Measurements from ENCODE around the gene PRDM5. TPM values are rescaled to one million over a fixed set of nuclear protein-coding genes. Genes with fewer than 3 reads are reported as not detected.
A peak's percentile ranks its signal among the peaks of the same experiment; 100 is the strongest.

Gene PRDM5
- polyA plus RNA-seq, 1 donor = 14.7 TPM

DNA sequence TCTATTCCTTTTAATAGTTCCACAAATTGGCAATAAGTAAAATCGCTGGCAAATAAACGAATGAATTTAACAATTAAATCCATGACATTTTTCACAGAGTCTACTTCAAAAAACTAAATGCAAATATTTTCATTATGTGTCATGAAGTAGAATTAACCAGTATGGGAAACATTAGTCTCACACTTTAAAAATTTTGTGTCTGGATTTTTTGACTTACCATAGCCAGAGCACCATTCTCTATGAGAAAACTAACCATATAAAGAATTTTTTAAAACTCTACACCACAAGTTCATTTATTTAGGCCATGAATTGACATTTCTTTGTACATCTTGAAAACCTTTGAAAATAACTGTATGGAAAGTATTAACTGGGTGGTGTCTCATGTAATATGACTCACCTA, 41.2 kb downstream of the PRDM5 start:
- H3K4me1 ChIP-seq (ENCODE audit: control insufficient read depth, insufficient read depth, low read length) = peaks cover 2% of the 10 kb centered on the region
- 88% methylated on average over 2 of the region's 2 CpGs for WGBS (ENCODE audit: insufficient coverage, low lambda C conversion rate)
- peaks cover 3% of the 10 kb centered on the region for H3K36me3 ChIP-seq (ENCODE audit: control insufficient read depth, insufficient read depth, low read length)
- no peaks in the 10 kb centered on the region for H3K27me3 ChIP-seq (ENCODE audit: control insufficient read depth, insufficient read depth, low read length)
- no peak overlapping the region for H3K27ac ChIP-seq (ENCODE audit: low read length)
- no peak overlapping the region for H3K4me3 ChIP-seq (ENCODE audit: low read length)
- H3K9me3 ChIP-seq (ENCODE audit: control insufficient read depth, low read depth, low read length) = no peaks in the 10 kb centered on the region
- DNase-seq = no peak

DNA sequence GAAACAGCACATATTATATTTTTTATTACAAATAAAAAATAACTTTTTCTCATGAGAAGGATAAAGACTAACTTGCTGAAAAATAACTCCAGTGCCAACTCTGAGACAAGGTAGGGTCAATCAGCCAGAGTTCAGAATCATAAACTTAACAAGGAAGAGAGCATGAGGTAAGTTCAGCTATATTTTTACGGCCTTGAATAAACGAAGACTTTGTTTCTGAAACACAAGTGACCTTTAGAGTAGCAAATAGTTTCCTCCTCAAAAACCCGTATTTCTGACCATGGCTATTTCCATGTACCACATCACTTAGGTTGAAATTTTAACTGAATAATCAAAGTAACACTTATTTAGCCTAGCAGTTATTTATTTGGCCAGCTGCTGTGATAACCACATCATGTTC, 45.5 kb downstream of the PRDM5 start:
- no CpG with 5 or more reads among the region's 3 CpGs for WGBS (ENCODE audit: insufficient coverage, low lambda C conversion rate)
- DNase-seq = peak; percentile 35 to 68
- peaks cover 2% of the 10 kb centered on the region for H3K4me1 ChIP-seq (ENCODE audit: control insufficient read depth, insufficient read depth, low read length)
- no peak overlapping the region for H3K4me3 ChIP-seq (ENCODE audit: low read length)
- no peaks in the 10 kb centered on the region for H3K9me3 ChIP-seq (ENCODE audit: control insufficient read depth, low read depth, low read length)
- H3K27me3 ChIP-seq (ENCODE audit: control insufficient read depth, insufficient read depth, low read length) = no peaks in the 10 kb centered on the region
- peak overlapping the region; percentile 17 for H3K27ac ChIP-seq (ENCODE audit: low read length)
- peaks cover 3% of the 10 kb centered on the region for H3K36me3 ChIP-seq (ENCODE audit: control insufficient read depth, insufficient read depth, low read length)

GRCh38 chr4:120874792-120875774, 47.4 kb downstream of the PRDM5 start:
- Histone ChIP-seq H3K4me3 (ENCODE audit: low read length) (no peak overlapping the region), H3K9me3 (ENCODE audit: control insufficient read depth, low read depth, low read length) (no peaks in the 10 kb centered on the region), H3K27me3 (ENCODE audit: control insufficient read depth, insufficient read depth, low read length) (no peaks in the 10 kb centered on the region), H3K36me3 (ENCODE audit: control insufficient read depth, insufficient read depth, low read length) (no peaks in the 10 kb centered on the region), H3K4me1 (ENCODE audit: control insufficient read depth, insufficient read depth, low read length) (peaks cover 4% of the 10 kb centered on the region), H3K27ac (ENCODE audit: low read length) (no peak overlapping the region)
- no CpG with 5 or more reads among the region's 4 CpGs for WGBS (ENCODE audit: insufficient coverage, low lambda C conversion rate)
- DNase-seq = no peak

GRCh38 chr4:120873554-120873953, 49.0 kb downstream of the PRDM5 start:
- DNase-seq = no peak
- Histone ChIP-seq H3K9me3 (ENCODE audit: control insufficient read depth, low read depth, low read length) (no peaks in the 10 kb centered on the region), H3K27ac (ENCODE audit: low read length) (no peak overlapping the region), H3K36me3 (ENCODE audit: control insufficient read depth, insufficient read depth, low read length) (no peaks in the 10 kb centered on the region), H3K4me3 (ENCODE audit: low read length) (no peak overlapping the region), H3K27me3 (ENCODE audit: control insufficient read depth, insufficient read depth, low read length) (no peaks in the 10 kb centered on the region), H3K4me1 (ENCODE audit: control insufficient read depth, insufficient read depth, low read length) (peaks cover 4% of the 10 kb centered on the region)
- WGBS (ENCODE audit: insufficient coverage, low lambda C conversion rate) = 88% methylated on average over 1 of the region's 1 CpG

- no peak overlapping the region for H3K4me3 ChIP-seq (ENCODE audit: low read length)
- no peak overlapping the region for H3K27ac ChIP-seq (ENCODE audit: low read length)
- H3K4me1 ChIP-seq (ENCODE audit: control insufficient read depth, insufficient read depth, low read length) = peaks cover 2% of the 10 kb centered on the region
- no CpG with 5 or more reads among the region's 4 CpGs for WGBS (ENCODE audit: insufficient coverage, low lambda C conversion rate)
- no peaks in the 10 kb centered on the region for H3K36me3 ChIP-seq (ENCODE audit: control insufficient read depth, insufficient read depth, low read length)
- no peaks in the 10 kb centered on the region for H3K9me3 ChIP-seq (ENCODE audit: control insufficient read depth, low read depth, low read length)
- DNase-seq = no peak
- H3K27me3 ChIP-seq (ENCODE audit: control insufficient read depth, insufficient read depth, low read length) = no peaks in the 10 kb centered on the region
Observed at GRCh38 chr4:120871173-120871572, 51.4 kb downstream of the PRDM5 start.

GRCh38 chr4:120870279-120870673, 52.2 kb downstream of the PRDM5 start:
- H3K9me3 ChIP-seq (ENCODE audit: control insufficient read depth, low read depth, low read length) = no peaks in the 10 kb centered on the region
- 78% methylated on average over 2 of the region's 3 CpGs for WGBS (ENCODE audit: insufficient coverage, low lambda C conversion rate)
- no peaks in the 10 kb centered on the region for H3K27me3 ChIP-seq (ENCODE audit: control insufficient read depth, insufficient read depth, low read length)
- H3K4me3 ChIP-seq (ENCODE audit: low read length) = no peak overlapping the region
- peaks cover 2% of the 10 kb centered on the region for H3K4me1 ChIP-seq (ENCODE audit: control insufficient read depth, insufficient read depth, low read length)
- H3K36me3 ChIP-seq (ENCODE audit: control insufficient read depth, insufficient read depth, low read length) = no peaks in the 10 kb centered on the region
- DNase-seq = no peak
- no peak overlapping the region for H3K27ac ChIP-seq (ENCODE audit: low read length)

GRCh38 chr4:120869613-120870278, 52.8 kb downstream of the PRDM5 start:
- 74% methylated on average over 4 of the region's 5 CpGs for WGBS (ENCODE audit: insufficient coverage, low lambda C conversion rate)
- H3K4me1 ChIP-seq (ENCODE audit: control insufficient read depth, insufficient read depth, low read length) = peaks cover 2% of the 10 kb centered on the region
- H3K4me3 ChIP-seq (ENCODE audit: low read length) = no peak overlapping the region
- no peaks in the 10 kb centered on the region for H3K36me3 ChIP-seq (ENCODE audit: control insufficient read depth, insufficient read depth, low read length)
- no peaks in the 10 kb centered on the region for H3K27me3 ChIP-seq (ENCODE audit: control insufficient read depth, insufficient read depth, low read length)
- no peak for DNase-seq
- no peaks in the 10 kb centered on the region for H3K9me3 ChIP-seq (ENCODE audit: control insufficient read depth, low read depth, low read length)
- H3K27ac ChIP-seq (ENCODE audit: low read length) = no peak overlapping the region

- DNase-seq = no peak
- Histone ChIP-seq H3K36me3 (ENCODE audit: control insufficient read depth, insufficient read depth, low read length) (no peaks in the 10 kb centered on the region), H3K4me3 (ENCODE audit: low read length) (no peak overlapping the region), H3K27ac (ENCODE audit: low read length) (no peak overlapping the region), H3K27me3 (ENCODE audit: control insufficient read depth, insufficient read depth, low read length) (no peaks in the 10 kb centered on the region), H3K9me3 (ENCODE audit: control insufficient read depth, low read depth, low read length) (no peaks in the 10 kb centered on the region), H3K4me1 (ENCODE audit: control insufficient read depth, insufficient read depth, low read length) (peaks cover 2% of the 10 kb centered on the region)
Observed at GRCh38 chr4:120867506-120867905, 55.0 kb downstream of the PRDM5 start.

- peaks cover 2% of the 10 kb centered on the region for H3K4me1 ChIP-seq (ENCODE audit: control insufficient read depth, insufficient read depth, low read length)
- no peaks in the 10 kb centered on the region for H3K27me3 ChIP-seq (ENCODE audit: control insufficient read depth, insufficient read depth, low read length)
- 80% methylated on average over 1 of the region's 1 CpG for WGBS (ENCODE audit: insufficient coverage, low lambda C conversion rate)
- no peak overlapping the region for H3K27ac ChIP-seq (ENCODE audit: low read length)
- H3K4me3 ChIP-seq (ENCODE audit: low read length) = no peak overlapping the region
- H3K36me3 ChIP-seq (ENCODE audit: control insufficient read depth, insufficient read depth, low read length) = no peaks in the 10 kb centered on the region
- DNase-seq = no peak
- H3K9me3 ChIP-seq (ENCODE audit: control insufficient read depth, low read depth, low read length) = no peaks in the 10 kb centered on the region
Observed at GRCh38 chr4:120865985-120866384, 56.5 kb downstream of the PRDM5 start.

- no peak for DNase-seq
- no peaks in the 10 kb centered on the region for H3K4me1 ChIP-seq (ENCODE audit: control insufficient read depth, insufficient read depth, low read length)
- H3K9me3 ChIP-seq (ENCODE audit: control insufficient read depth, low read depth, low read length) = no peaks in the 10 kb centered on the region
- H3K4me3 ChIP-seq (ENCODE audit: low read length) = no peak overlapping the region
- H3K27me3 ChIP-seq (ENCODE audit: control insufficient read depth, insufficient read depth, low read length) = no peaks in the 10 kb centered on the region
- no peak overlapping the region for H3K27ac ChIP-seq (ENCODE audit: low read length)
- no peaks in the 10 kb centered on the region for H3K36me3 ChIP-seq (ENCODE audit: control insufficient read depth, insufficient read depth, low read length)
- no CpG with 5 or more reads among the region's 2 CpGs for WGBS (ENCODE audit: insufficient coverage, low lambda C conversion rate)
Observed at GRCh38 chr4:120864969-120865368, 57.6 kb downstream of the PRDM5 start.
